Fibroblast of peridontal ligament (primary cell): ENCODE data around the gene DUSP9.
"Not testable (repeated sequence)": the region's sequence is repeated elsewhere in the genome, so short reads cannot be mapped to it uniquely, and the experiment has no call there.

ENCODE experiments used
- DNase-seq: peaks from one replicate; pipeline ENCODE4 v3.0.0-alpha.2; 2010; ENCODE audit errors: extremely low read depth

Gene DUSP9, protein sequence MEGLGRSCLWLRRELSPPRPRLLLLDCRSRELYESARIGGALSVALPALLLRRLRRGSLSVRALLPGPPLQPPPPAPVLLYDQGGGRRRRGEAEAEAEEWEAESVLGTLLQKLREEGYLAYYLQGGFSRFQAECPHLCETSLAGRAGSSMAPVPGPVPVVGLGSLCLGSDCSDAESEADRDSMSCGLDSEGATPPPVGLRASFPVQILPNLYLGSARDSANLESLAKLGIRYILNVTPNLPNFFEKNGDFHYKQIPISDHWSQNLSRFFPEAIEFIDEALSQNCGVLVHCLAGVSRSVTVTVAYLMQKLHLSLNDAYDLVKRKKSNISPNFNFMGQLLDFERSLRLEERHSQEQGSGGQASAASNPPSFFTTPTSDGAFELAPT

GRCh38 chrX:153646620-153647373 is at the start of gene DUSP9:
DUSP9 (plus strand) TSS chrX:153647203; CDS start chrX:153647954, 751 bp downstream.
- no peak for DNase-seq

- DNase-seq, result no peak
Observed at GRCh38 chrX:153598541-153599191, 48.3 kb upstream of the DUSP9 start, which contains the start of gene CCNQ. CCNQ (minus strand) TSS chrX:153599139; CDS start chrX:153599073, 66 bp downstream.

DNA sequence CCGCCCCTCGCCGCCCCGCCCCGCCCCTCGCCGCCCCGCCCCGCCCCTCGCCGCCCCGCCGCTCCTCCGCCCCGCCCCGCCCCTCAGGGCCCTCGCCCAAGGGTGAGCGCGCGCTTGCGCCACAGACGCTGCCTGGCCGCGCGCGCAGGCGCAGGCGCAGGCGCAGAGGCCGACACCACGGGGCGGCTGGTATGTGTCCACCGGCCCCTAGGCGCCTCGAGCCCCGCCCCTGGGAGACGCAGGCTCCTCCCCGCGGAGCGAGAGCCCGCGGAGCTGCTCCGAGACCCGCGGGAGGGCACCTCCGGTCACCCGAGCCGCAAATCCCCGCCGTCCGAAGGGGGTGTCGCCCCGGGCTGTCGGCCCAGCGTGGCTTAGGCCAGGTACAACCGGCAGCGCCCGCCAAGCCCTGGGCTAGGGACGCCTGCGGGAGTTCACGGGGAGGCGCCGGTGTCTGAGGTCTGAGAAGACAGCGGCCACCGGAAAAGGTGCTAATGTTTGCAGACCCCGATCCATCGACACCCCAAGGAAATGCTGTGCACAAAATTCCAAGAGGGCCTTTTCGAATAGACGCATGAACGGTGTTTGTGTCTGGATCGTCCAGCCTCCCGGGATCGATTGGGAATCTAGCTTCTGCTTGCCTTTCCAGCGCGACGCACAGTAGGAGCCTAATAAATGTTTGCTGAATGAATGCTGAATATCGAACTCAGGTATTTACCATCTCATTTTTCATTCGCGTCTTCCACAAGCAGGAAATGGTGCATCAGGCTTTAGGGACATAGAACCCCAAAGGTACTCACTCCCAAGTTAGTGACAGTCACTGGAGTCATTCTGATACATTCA is 47.6 kb upstream of the DUSP9 start:
- peak; percentile 75 for DNase-seq

GRCh38 chrX:153600032-153600373 is 47.0 kb upstream of the DUSP9 start:
- DNase-seq, result no peak

DNA sequence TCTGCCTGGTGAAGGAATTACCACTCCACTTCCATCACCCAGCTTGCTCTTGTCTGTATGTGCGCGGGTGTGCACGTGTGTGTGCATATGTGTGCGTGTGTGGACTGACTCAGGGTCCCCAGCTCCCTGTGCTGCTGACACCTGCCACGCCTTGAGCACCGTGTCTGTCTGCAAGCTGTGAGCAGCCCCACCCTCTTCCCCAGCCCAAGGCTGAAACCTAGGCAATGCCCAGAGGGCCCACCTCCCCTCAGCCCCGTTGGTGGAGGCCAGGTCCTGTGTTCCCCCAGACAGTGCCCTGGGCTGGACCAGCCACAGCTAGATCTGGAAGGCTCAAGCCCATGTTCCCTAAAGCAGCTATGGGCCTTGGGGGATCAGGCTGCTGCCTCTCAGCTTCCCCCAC is 46.1 kb upstream of the DUSP9 start:
- no peak for DNase-seq

GRCh38 chrX:153601511-153602110 is 45.4 kb upstream of the DUSP9 start:
- no peak for DNase-seq

DNA sequence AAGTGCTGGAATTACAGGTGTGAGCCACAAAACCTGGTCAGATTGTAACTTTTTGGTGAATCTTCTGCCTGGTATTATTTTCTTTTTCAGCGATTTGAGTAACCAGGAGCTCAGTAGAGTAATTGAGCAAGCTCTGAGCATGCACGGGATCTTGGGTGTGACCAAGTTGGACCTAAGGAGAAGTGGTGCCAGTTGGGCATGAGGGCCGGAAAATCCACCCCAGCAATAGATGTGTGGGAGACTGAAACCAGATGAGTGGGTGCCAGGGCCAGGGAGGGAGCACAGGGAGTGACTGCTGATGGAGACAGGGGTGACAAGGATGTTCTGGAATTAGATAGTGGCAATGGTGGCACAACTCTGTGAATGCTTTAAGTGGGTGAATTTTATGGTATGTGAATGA is 44.4 kb upstream of the DUSP9 start:
- DNase-seq, result no peak

DNA sequence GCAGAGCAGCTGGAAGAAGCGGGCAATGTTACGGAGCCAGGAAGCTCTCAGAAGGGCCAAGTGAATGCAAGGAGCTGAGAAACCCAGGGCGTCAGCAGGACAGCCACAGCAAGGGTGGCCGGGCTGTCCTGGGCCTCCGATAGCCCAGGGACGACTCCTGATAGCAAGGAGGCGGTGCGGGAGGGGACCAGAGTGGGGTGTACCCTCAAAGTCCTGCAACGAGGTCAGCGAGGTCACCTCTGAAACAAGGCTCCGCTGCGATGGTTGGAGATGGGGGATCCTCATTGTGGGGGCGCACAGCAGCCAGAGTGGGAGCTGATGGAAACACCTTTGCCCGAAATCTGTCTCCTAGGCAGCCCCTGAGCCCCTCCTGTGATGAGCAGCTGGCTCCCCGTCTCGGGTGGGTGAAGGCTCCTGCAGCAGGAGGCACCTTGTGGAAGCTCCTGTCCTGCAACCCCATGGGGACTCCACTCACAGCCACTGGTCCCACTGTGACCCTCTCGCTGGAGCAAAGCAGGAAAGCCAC is 43.8 kb upstream of the DUSP9 start:
- DNase-seq, result no peak

DNA sequence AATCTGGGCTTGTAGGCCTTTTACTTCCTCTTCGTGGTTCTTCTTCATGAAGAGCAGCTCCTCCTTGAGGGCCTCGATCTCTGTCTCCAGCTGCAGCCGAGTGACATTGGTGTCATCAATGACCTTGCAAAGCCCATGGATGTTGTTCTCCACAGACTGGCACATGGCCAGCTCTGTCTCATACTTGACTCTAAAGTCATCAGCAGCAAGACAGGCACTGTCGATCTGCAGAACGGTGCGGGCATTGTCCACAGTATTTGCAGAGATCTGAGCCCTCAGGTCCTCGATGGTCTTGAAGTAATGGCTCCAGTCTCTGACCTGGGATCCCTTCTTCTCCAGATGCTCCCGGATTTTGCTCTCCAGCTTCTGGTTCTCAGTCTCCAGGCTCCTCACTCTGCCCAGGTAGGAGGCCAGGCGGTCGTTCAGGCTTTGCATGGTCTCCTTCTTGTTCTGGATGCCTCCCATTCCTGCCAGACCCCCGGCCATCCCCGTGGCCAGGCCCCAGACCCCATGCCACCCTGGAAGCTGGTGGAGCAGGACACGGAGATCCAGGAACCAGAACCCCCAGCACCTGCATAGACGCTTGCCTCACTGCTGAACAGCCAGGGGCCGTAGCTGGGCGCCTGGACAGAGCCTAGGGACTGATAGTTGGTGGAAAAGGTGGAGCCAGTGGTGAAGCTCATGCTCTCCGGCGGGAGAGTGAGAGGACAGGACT is 42.2 kb upstream of the DUSP9 start:
- DNase-seq, result not testable (repeated sequence)

GRCh38 chrX:153606503-153606902 is 40.5 kb upstream of the DUSP9 start:
- DNase-seq, result no peak

- no peak for DNase-seq
Observed at GRCh38 chrX:153608376-153608775, 38.6 kb upstream of the DUSP9 start.

DNA sequence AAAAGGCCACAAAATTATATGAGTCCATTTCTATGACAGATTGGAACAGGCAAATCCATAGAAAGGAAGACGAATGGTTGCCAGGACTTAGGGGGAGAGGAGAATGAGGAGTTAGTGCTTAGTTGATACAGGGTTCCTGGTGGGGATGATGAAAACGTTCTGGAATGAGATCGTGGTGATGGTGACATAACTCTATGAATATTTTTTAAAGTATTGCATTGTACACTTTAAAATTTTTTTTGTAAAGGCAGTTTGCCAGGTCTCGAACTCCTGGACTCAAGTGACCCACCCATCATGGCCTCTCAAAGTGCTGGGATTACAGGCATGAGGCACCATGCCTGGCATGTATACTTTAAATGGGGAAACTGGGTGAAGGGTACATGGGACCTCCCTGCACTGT is 38.2 kb upstream of the DUSP9 start:
- DNase-seq, result peak; percentile 42

DNA sequence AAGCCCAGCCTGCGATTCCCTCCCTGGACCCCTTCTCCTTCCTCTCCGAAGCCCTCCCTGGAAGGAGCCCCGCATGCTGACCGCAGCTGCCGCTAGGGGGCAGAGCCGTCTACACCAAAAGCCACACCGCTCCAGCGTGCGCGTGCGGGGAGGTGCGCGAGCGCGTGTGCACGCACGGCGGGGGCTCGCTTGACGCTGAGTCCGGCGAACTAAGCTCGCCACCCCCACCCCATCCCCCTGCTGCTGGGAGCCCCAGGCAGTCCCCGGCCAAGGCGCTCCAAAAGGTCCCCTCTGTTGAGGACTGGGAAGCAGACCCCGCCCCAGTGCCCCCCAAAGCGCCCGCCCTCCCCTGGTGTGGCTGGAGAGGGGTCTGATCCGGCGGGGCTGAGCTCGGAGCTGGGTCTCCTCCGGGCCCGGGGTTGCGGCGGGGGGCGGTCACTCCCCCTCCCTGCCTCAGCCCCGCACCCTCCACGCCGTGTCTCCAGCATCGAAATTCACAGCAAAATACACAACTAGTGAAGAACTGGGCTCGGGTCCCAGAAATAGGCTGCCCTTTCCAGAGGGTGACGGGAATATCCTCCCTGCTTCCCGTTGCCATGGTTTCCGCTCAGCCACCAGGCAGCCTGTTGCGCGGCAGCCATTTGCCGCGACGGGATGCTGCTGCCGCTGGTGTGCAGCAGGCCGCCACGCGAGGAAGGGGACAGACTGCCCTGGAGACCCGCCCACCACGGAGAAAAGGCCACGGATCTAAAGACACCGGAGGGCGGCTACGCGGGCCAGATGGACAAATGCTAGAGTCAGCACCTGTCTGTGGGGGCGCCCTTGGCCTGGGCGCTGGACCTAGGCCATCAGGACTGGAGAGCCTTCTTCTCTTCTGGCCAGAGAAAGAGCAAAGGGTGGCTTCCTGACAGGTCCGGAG is 36.8 kb upstream of the DUSP9 start:
- peak; percentile 61 for DNase-seq

- DNase-seq, result no peak
Observed at GRCh38 chrX:153610836-153611213, 36.2 kb upstream of the DUSP9 start.

GRCh38 chrX:153611298-153612095 is 35.5 kb upstream of the DUSP9 start:
- DNase-seq, result no peak

DNA sequence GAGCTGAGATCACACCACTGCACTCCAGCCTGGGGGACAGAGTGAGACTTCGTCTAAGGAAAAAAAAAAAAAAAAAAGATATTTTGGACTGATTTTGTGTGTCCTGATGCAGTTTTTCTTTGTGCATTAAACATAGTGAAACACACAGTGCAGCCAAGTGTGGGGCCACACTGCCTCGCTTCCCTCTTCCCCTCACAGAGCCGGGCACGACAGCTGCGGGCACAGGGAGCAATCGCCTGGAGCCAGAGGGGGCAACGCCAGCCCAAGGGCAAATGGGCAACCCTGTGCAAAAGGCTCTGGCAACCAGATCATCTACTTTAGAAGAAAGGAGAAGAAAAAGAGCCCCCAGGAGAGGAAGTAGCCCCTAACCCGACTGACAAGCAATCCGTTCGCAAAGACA is 34.6 kb upstream of the DUSP9 start:
- DNase-seq, result no peak

- no peak for DNase-seq
Observed at GRCh38 chrX:153614818-153615217, 32.2 kb upstream of the DUSP9 start.

GRCh38 chrX:153620576-153620975 is 26.4 kb upstream of the DUSP9 start:
- DNase-seq, result no peak
